GM19035 (cell line): ENCODE results near the gene CERS6.
"Not testable (repeated sequence)": the region's sequence is repeated elsewhere in the genome, so short reads cannot be mapped to it uniquely, and the experiment has no call there.

Experiments
- ATAC-seq: cut with Tn5 transposase; IDR thresholded peaks from one replicate; pipeline ENCODE4 v1.9.1; 2021; ENCODE audit not compliant: unreplicated experiment

CERS6 gene

DNA sequence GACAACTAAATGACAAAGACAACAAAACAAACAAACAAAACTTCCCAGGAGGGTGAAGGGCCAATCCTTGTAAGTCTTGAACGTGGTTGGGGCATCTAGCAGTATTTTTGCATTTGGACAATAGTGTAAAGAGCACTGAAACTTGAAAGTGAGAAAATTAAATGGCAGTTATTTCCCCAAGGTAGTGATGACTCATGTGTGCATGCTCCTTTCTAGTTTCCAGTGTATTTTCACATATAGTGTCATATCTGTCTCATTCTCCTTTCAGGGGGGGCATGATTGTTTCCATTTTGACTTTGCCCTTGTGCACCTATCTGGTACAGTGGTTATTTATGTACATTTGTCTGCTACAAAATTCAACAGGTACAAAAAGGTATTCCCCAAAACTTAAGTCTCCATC, 39.5 kb downstream of the CERS6 start:
- ATAC-seq, result peak; percentile 79

DNA sequence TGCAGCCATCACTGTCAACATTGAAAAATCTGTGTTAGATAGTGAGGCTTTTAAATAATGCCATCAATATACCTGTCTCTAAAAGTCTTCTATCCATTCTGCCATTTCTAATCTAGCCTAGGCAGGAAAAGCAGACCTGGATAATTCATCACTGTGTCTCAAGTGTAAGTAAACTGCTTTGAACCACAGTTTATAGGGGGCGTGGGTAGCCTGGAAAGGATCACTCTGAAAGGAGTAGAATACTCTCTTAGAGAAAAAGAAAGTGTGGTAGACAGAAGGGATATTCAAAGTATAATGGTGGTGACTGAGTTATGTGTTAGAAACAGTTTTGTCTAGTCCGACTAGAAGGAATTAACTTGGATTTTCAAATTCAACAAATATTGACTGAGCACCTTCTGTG, 40.8 kb downstream of the CERS6 start:
- no peak for ATAC-seq

DNA sequence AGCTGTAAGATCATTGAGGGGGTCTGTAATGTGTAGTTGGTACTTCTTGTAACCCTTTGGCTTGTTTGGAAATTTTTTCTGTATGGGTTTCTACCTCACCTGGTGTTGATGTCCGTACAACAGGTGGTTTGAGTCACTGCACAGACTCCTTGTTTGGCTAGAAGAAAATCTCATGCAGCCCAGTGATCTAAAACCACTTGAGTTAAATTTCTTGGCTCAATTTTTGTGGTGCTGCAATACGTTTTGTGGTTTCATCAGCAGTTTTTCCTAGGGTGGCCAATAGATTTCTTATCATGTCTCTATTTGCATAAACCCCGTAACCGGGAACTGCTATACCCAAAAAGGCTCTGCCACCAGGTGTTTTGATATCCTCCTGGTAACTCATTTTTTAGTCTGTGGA, 43.4 kb downstream of the CERS6 start:
- ATAC-seq, result no peak

DNA sequence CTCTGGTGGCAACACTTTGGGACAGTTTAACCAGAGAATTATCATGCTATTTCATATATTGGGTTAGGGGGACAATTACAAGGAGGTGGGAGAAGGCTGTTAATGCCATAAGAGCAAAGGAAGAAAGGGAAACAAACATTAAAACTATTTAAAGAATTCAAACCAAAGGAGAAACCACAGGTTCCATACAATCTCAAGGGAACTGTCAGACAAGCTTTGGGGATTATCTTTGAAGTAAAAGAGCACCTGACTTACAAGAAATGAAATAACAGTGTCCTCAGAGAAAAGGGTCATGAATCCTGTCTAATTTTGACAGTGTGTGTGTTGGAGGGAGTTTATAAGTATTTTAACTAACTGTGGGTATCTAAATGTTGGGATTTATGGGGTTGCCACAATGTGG, 44.4 kb downstream of the CERS6 start:
- ATAC-seq, result no peak

DNA sequence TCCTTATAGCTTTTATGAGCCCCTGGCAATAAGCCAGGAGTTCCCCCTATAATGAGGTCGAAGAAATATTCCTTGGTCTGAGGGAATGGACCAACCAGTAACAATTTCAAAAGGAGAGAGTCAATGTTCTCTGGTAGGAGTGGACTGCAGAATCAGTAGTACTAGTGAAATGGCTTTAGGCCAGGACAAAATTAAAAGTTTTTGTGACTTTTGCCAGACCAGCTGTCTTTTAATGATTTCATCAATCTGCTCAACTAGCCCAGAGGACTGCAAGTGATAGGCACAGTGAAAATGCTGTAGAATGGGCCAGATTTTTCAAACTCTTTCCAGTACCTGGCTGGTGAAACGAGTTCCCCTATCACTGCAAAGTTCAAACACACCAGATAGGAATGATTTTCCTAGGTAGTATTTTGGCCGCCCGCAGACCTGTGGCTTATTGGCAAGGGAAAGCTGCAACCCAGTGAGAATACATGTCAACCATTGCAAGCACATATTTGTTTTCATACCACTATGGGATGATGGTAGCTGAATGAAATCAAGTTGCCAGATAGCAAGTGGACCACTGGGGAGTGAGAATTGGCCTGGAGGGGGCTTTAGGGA, 45.5 kb downstream of the CERS6 start:
- ATAC-seq, result no peak

DNA sequence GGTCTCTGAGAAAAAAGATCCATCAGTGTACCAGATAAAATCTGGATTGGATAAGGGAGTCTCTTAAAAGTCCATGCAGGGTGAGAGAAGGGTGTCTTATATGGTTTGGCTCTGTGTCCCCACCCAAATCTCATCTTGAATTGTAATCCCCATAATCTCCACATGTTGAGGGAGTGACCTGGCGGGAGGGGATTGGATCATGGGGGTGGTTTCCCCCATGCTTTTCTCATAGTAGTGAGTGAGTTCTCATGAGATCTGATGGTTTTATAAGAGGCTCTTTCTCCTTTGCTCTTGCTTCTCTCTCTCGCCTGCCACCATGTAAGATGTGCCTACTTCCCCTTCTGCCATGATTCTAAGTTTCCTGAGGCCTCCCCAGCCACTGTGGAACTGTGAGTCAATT, 46.8 kb downstream of the CERS6 start:
- ATAC-seq, result not testable (repeated sequence)

DNA sequence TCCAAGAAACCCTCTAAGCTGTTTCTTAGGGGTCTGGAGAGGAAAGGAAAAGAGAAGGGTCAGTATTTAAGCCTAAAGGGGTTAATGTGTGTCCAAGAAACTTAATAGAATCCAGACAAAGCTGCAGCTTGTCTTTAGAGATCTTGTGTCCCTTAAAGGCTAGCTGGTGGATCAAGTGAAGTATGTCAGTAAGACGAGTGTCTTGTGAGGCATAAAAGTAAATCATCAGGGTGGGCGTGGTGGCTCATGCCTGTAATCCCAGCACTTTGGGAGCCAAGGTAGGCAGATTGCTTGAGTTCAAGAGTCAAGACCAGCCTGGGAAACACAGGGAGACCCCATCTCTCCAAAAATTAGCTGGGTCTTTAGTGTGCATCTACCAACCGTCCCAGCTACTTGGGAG, 47.8 kb downstream of the CERS6 start:
- no peak for ATAC-seq

DNA sequence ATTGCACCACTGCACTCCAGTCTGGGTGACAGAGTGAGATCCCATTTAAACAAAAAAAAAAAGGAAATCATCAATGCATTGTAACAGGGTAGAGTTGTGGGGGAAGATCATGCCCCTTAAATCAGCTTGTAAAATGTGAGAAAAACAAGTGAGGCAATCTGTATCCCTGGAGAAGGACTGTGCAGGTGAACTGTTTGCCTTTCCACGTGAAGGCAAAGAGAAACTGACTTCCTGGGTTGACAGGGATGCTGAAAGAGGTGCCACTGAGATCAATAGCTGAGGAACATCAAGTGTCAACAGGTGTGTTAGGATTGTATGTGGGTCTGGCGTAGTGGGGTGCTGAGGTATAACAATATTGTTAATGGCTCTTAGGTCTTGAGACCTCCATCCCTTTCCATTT, 48.3 kb downstream of the CERS6 start:
- no peak for ATAC-seq

DNA sequence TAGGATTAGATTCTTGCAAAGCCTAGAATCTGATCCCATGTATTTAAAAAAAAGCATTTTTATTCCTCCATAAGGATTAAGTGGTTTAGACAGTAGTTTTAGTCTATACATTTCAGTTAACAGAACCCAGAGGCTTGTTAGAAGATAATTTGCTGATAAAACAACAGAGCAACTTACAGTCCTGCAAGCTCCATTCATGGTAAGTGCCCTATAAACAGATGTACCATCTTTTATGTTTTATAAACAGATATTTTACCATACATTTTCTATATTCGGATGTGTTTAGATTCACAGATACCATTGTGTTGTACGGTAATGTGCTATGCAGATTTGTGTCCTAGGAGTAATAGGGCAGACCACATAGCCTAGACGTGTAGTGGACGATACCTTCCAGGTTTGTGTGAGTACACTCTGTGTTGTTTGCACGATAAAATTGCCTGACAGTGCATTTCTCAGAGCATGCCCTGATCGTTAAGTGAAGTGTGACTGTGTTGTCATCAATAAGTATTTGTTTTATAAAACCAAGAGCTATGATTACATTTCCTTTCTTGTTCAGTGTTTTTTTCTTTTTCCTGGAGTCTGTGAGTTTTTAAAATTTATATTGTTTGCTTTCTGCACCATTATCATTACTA, 54.2 kb downstream of the CERS6 start:
- no peak for ATAC-seq

DNA sequence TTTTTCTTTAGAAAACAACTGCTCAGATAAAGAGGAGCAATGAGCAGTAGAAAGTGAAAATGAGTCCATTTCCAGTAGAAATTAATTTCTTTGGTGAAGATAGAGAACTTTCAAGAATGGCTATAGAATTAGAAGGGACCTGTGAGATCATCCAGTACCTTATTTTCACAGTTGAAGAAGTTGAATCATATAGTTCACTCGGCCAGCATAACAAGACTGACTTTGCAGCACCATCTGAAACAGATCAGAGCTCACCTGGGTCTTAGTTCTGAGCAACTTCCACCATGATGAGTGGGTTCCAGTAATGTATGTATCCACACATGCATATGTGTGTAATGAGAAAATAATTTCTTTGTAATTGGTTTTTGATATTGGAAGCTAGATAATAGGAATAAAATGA, 58.6 kb downstream of the CERS6 start:
- ATAC-seq, result no peak

DNA sequence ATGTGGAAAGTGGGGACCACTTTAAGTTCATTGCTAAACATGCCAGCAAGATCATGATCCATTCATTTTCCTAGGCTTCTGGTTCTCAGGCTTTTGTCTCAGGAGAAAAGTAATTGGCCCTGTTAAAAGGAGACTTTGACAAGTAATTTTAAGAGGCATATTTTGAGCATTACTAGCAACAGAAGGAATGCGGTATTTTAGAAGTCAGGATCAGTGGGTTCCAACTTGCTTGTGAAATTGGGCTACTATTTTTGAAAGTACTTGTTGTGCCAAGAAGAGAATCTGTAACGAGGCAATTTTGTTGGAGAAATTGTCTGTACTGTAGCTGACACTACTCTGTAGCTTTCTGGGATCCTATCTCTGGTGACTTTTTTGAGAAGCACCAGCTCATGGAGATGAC, 59.4 kb downstream of the CERS6 start:
- ATAC-seq, result no peak

DNA sequence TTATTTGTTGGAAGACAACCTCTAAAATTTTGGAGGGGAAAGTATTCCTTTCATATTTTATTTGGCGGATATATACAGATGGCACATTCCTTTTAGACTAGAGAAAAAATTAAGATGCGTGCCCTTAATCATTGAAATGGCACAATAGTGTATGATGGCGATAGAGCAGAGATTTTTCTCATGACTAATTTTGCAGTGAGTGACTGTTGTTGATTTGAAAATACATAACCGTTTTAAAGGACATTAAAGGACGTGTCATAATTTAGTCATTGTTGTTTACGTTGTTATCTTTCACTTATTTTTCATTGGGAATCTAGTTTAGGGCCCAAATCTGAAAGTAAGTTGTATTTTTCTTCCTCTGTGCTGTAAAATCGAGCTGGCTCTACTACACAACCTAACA, 61.7 kb downstream of the CERS6 start:
- no peak for ATAC-seq

DNA sequence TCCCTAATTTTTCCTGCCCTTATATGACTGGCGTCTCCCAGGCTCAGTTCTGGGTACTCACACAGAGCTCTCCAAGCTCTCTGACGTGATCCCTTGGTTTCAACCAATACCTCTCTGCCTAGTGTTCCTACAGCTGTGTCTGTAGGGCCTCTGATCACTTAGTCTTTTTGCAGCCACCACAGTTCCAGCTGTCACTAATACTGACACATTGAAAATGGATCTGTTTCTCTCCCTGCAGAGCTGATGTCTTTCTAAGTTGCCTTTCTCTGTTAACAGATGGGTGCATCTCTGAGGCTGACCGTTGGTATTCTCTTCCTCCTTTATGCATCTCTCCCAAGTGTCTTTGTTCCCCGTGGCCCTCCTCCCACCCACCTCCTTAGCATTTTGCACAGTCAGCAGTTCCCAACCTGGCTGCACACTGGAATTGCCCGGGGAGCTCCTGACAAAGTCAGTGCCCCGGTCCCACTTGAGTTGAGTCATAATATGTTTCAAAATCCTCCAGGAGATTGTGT, 62.5 kb downstream of the CERS6 start:
- no peak for ATAC-seq

DNA sequence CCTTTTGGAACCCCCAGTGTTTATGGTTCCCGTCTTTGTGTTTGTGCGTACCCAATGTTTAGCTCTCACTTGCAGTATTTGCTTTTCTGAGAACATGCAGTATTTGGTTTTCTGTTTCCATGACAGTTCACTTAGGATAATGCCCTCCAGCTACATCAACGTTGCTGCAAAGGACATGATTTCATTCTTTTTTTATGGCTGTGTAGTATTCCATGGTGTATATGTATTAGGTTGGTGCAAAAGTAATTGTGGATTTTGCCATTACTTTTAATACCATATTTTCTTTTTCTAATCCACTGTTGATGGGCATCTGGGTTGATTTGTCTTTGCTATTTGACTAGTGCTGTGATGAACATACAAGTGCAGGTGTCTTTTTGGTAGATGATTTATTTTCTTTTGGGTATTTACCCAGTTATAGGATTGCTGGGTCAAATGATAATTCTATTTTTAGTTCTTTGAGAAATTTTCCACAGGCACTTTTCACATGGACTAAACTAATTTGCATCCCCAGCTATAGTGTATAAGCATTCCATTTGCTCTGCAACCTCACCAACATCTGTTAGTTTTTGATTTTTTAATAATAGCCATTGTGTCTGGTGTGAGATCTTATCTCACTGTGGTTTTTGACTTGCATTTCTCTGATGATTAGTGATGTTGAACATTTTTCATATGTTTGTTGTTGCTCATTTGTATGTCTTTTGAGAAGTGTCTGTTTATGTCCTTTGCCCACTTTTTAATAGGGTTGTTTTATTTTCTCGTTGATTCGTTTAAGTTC, 63.6 kb downstream of the CERS6 start:
- ATAC-seq, result no peak

DNA sequence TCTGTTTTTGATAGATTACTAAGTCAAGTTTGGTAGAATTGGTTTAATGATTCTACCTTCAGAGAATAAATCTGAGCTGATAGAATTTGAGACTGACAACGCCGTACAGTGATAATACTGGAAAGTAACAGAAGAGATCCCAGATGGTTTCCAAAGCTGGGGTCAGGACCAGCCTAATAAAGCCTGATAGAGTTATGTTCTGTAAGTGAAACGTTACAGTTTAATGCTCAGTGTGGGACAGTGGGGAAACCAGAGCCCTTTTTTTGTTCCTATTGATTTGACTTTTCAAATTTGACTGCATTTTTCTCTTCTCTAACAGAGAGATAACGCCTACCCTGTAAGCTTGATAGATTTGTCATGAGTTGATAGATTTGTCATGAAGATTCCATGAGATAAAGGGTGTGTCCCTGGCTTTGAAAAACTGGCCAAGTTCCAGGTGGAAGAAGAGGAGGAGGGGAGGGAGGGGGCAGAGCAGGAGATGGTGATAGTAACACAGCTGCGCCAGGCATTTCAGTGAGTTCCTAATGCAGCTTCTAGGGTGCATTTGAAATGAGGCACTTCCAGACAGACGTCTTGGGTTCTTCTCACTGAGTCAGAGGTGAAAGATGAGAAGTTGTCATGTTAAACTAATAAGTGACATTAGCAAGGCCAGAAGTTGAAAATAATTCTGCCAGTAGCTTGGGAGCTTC, 65.1 kb downstream of the CERS6 start:
- no peak for ATAC-seq

DNA sequence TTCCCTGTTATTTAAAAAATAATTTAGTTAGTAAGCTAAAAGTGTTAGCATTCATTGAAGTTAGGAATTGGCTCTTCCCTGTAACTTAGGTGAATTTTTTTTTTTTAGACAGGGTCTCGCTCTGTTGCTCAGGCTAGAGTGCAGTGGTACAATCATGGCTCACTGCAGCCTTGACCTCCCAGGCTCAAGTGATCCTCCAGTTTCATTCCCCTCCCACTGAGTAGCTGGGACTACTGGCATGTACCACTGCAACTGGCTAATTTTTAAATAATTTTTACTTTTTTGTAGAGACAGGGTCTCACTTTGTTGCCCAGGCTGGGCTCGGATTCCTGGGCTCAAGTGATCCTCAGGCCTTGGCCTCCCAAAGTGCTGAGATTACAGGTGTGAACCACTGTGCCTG, 66.4 kb downstream of the CERS6 start:
- ATAC-seq, result no peak

DNA sequence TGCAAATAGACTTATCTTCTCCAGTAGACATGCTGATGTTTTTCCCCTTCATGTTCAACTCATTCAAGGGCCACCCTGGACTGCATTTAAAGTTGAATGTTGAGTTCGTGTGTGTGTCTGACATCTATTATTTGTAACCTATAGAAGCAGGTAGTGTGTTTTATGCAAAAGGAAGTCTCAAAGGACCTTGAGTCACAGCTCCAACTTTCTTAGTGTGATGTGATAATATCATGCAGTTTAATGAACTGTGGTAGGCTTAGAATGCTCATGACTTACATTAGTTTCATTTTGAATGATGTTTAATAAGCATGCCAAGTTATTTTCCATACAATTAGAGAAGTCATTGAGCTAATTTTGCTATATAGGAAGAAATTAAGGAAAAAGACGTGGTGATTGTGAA, 67.9 kb downstream of the CERS6 start:
- ATAC-seq, result no peak

DNA sequence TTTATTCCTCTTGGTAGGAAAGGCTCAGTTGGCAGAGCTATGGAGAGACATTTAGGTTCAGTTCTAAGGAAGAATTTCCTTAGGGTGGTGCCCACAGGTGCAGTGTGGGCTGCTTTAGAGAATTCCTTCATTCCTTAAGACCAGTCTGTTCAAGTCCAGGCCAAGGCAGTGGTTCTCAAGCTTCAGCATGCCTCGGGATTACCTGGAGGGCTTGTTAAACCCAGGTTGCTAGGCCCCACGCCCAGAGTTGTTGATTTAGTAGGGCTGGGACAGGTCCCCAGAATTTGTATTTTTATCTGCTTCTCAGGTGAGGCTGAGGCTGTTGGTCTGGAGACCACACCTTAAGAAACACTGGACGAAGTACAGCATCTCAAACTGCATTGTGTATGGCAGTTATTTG, 68.9 kb downstream of the CERS6 start:
- no peak for ATAC-seq

DNA sequence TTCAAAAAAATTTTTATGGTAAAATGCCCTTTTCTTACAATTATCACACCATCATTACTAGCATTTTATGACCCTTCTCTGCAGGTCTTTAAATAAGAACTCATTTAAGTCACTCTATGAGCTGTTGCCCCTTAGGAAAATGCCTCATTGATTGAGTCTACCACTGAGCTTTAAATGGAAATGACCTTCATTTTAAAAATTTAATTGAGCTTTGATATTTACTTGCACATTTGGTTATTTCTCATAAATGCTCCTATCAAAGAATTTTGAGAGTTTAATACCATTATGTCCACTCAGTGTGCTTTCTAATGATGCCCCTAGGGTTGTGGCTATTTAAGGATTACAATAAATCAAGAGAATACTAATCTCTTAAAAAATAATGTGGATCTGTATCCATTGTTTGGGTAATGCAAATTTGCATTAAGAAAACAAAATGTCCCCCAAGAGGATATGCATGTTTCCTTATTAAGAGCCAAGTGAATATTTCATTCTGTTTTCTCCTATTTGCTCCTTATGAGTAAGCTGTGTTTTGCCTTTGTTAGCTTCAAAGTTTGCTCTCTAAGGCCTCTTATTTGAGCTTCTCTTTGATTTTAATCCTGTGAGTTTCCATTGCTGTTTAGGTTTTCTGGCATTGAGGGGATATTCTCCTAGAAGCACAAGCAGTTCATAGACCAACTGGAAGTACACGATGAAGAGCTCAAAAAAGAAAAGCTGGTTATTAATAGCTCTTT, 69.8 kb downstream of the CERS6 start:
- no peak for ATAC-seq

DNA sequence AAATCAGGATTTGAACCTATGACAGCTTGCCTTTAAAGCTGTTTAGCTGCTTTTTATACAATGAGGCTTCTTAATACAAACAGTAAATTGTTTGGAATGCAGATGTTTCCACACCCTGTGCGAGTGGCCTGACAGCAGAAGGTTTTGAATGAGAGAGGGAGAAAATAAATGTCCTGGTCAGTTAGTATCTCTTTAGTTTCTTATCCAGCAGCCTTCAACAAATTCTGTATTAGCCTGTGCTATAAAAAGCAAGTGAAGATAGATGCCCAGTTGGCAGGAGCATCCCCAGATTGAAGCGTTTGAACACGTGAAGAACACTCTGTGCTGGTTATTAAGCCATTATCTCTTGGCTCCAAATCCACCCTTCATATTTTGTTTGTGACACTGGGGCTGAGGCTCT, 70.6 kb downstream of the CERS6 start:
- no peak for ATAC-seq

DNA sequence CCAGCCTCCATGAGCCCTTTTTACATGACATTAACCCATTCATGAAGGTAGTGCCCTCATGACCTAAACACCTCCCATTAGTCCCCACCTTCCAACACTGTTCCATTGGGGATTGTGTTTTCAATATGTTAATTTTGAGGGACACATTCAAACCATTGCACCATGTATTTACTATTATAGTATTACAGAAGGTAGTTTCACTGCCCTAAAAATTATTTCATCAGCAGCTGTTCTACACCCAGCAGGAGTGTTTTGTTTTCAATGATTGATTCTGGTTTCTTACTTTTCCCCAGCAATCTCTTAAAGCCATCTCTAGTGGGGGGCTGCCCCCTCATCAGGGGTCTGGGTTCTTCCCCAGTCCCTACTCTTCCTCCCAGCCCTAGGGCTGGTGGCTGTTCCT, 71.9 kb downstream of the CERS6 start:
- no peak for ATAC-seq
